HEK293 (cell line): ENCODE results near the gene OR2F1.

Experiments used
- CTCF ChIA-PET: fragments of 350-600 bp; formaldehyde crosslinking; extraction: SDS; loops from one replicate; lab custom pipeline; 2021; ENCODE audit warnings: antibody characterized with exemption; lab: Yijun Ruan, JAX
- POLR2A ChIA-PET: fragments of 300-600 bp; formaldehyde crosslinking; extraction: SDS; loops from one replicate; lab custom pipeline; 2020; ENCODE audit warnings: antibody characterized with exemption, inconsistent platforms; lab: Yijun Ruan, JAX
- H3K27ac ChIP-seq: fragments of 200-500 bp; sonication (Bioruptor generic); 2 replicates; pipeline ENCODE4 v1.5.1; 2014; ENCODE audit warnings: low read depth, low read length, control low read depth, inconsistent platforms; ENCODE audit errors: extremely low read depth
- H3K36me3 ChIP-seq, 2 experiments: fragments of 200-500 bp in 1 of 2; sonication (Bioruptor generic) in 1 of 2; 1 replicate in 1 of 2; 2 replicates in 1 of 2; pipeline ENCODE4 v1.5.1; 2014 to 2017; ENCODE audit warnings: inconsistent platforms in 2 of 2, low read length in 2 of 2; ENCODE audit not compliant: control insufficient read depth in 2 of 2, insufficient read depth in 1 of 2
- H3K4me1 ChIP-seq: fragments of 200-500 bp; sonication (Bioruptor generic); 2 replicates; pipeline ENCODE4 v1.5.1; 2014; ENCODE audit warnings: mild to moderate bottlenecking, low read length, inconsistent platforms; ENCODE audit not compliant: control insufficient read depth, insufficient read depth
- H3K4me3 ChIP-seq: 2 replicates; pipeline ENCODE4 v1.5.1; 2011; ENCODE audit warnings: low read depth, mild to moderate bottlenecking, control low read depth, low read length, moderate library complexity
- H3K9me3 ChIP-seq: fragments of 200-500 bp; sonication (Bioruptor generic); 2 replicates; pipeline ENCODE4 v1.5.1; 2014; ENCODE audit warnings: low read depth, low read length, inconsistent platforms; ENCODE audit not compliant: control insufficient read depth, insufficient read depth
- KLF7 ChIP-seq: fragments of 450-650 bp; formaldehyde crosslinking; IDR thresholded peaks from 2 replicates; pipeline ENCODE4 v1.5.1; 2016; ENCODE audit warnings: missing biosample characterization, missing genetic modification characterization, borderline replicate concordance
- ZFP37 ChIP-seq: fragments of 450-650 bp; formaldehyde crosslinking; IDR thresholded peaks from 2 replicates; pipeline ENCODE4 v1.5.1; 2016; ENCODE audit warnings: missing biosample characterization, missing genetic modification characterization
- ZNF157 ChIP-seq: fragments of 450-650 bp; formaldehyde crosslinking; IDR thresholded peaks from 2 replicates; pipeline ENCODE4 v1.5.1; 2016; ENCODE audit warnings: missing biosample characterization, missing genetic modification characterization
- ZNF175 ChIP-seq: fragments of 450-650 bp; formaldehyde crosslinking; IDR thresholded peaks from 2 replicates; pipeline ENCODE4 v1.5.1; 2016; ENCODE audit warnings: missing biosample characterization, missing genetic modification characterization
- ZNF19 ChIP-seq: fragments of 450-650 bp; formaldehyde crosslinking; IDR thresholded peaks from 2 replicates; pipeline ENCODE4; 2016; ENCODE audit warnings: missing biosample characterization, missing genetic modification characterization, low read depth
- ZNF202 ChIP-seq: fragments of 450-650 bp; formaldehyde crosslinking; IDR thresholded peaks from 2 replicates; pipeline ENCODE4 v1.5.1; 2016; ENCODE audit warnings: missing biosample characterization, missing genetic modification characterization, borderline replicate concordance
- ZNF302 ChIP-seq: fragments of 450-650 bp; formaldehyde crosslinking; IDR thresholded peaks from 2 replicates; pipeline ENCODE4 v1.5.1; 2016; ENCODE audit warnings: missing biosample characterization, missing genetic modification characterization, low read depth
- ZNF335 ChIP-seq: fragments of 450-650 bp; formaldehyde crosslinking; conservative IDR thresholded peaks from 2 replicates; pipeline ENCODE4 v1.5.1; 2016; ENCODE audit warnings: missing biosample characterization, missing genetic modification characterization
- ZNF404 ChIP-seq: fragments of 450-650 bp; formaldehyde crosslinking; IDR thresholded peaks from 2 replicates; pipeline ENCODE4 v1.5.1; 2017; ENCODE audit warnings: missing biosample characterization, missing genetic modification characterization
- ZNF521 ChIP-seq: fragments of 450-650 bp; formaldehyde crosslinking; IDR thresholded peaks from 2 replicates; pipeline ENCODE4 v1.5.1; 2017; ENCODE audit warnings: missing biosample characterization, mild to moderate bottlenecking, missing genetic modification characterization
- ZNF660 ChIP-seq: fragments of 450-650 bp; IDR thresholded peaks from 2 replicates; pipeline ENCODE4 v1.5.1; 2018; ENCODE audit warnings: missing biosample characterization, mild to moderate bottlenecking, missing genetic modification characterization
- ZNF701 ChIP-seq: fragments of 450-650 bp; formaldehyde crosslinking; IDR thresholded peaks from 2 replicates; pipeline ENCODE4 v1.5.1; 2016; ENCODE audit warnings: missing biosample characterization, missing genetic modification characterization
- TF ChIP-seq, protein P1 (sequence below): fragments of 450-650 bp; formaldehyde crosslinking; IDR thresholded peaks from 2 replicates; pipeline ENCODE4 v1.5.1; 2016; ENCODE audit warnings: missing biosample characterization, missing genetic modification characterization
- TF ChIP-seq, protein P2 (sequence below): fragments of 450-650 bp; formaldehyde crosslinking; conservative IDR thresholded peaks from 2 replicates; pipeline ENCODE4 v1.5.1; 2016; ENCODE audit warnings: low read depth, missing biosample characterization, missing genetic modification characterization
- TF ChIP-seq, protein P3 (sequence below): fragments of 450-650 bp; formaldehyde crosslinking; optimal IDR thresholded peaks from 2 replicates; pipeline ENCODE3; 2016; ENCODE audit warnings: missing biosample characterization, mild to moderate bottlenecking, missing genetic modification characterization
- TF ChIP-seq, protein P4 (sequence below): fragments of 450-650 bp; formaldehyde crosslinking; IDR thresholded peaks from 2 replicates; pipeline ENCODE4 v1.5.1; 2016; ENCODE audit warnings: missing biosample characterization, missing genetic modification characterization

Gene OR2F1

DNA sequence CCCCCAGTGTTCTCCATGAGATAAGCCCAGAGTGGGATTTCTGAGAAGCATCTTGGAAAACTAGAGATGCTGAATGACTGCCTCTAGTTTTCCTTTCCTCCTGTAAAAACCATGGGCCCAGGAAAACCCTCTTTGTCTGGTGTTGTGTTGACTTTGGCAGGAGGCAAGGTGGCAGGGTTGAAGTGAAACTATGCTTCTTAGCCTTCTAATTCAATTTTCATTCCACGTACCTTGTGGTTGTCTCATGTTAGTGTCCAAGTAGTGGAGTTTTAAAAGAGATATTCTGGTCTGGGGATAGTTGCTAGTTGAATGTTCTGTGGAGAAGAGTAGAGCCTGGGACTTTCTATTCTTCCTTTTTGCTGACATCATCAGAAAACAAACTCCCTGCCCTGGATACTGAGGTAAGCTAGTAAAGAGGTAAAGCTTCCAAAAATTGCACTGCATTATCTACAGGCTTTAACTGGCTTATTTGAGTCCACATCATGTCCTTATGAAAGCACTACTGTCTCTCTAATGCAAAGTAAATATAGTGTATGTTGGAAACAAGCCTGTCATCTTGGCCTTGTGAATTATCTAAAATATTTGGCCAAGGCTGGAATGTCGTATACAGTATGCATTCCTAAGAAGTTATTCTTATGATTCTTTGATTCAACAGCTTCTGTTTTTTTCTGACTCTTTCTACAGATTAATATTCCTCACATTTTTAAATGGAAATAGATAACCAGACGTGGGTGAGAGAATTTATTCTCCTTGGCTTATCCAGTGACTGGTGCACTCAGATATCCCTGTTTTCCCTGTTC lies 19.9 kb upstream of the OR2F1 start, which contains the start of gene OR2F2:
Gene OR2F2 (plus strand): TSS at position 708 of the 800 bp plus-strand sequence. CDS start 0 bp downstream, at position 708.
- CTCF ChIA-PET = interaction anchor here (0.7 kb wide), 1 partner anchor 694 kb away, joined by 4 read pairs; no protein-coding TSS in a partner anchor
- TF ChIP-seq, protein P1, sequence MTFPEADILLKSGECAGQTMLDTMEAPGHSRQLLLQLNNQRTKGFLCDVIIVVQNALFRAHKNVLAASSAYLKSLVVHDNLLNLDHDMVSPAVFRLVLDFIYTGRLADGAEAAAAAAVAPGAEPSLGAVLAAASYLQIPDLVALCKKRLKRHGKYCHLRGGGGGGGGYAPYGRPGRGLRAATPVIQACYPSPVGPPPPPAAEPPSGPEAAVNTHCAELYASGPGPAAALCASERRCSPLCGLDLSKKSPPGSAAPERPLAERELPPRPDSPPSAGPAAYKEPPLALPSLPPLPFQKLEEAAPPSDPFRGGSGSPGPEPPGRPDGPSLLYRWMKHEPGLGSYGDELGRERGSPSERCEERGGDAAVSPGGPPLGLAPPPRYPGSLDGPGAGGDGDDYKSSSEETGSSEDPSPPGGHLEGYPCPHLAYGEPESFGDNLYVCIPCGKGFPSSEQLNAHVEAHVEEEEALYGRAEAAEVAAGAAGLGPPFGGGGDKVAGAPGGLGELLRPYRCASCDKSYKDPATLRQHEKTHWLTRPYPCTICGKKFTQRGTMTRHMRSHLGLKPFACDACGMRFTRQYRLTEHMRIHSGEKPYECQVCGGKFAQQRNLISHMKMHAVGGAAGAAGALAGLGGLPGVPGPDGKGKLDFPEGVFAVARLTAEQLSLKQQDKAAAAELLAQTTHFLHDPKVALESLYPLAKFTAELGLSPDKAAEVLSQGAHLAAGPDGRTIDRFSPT (tag by site-specific recombination) = no peak
- TF ChIP-seq, protein P2, sequence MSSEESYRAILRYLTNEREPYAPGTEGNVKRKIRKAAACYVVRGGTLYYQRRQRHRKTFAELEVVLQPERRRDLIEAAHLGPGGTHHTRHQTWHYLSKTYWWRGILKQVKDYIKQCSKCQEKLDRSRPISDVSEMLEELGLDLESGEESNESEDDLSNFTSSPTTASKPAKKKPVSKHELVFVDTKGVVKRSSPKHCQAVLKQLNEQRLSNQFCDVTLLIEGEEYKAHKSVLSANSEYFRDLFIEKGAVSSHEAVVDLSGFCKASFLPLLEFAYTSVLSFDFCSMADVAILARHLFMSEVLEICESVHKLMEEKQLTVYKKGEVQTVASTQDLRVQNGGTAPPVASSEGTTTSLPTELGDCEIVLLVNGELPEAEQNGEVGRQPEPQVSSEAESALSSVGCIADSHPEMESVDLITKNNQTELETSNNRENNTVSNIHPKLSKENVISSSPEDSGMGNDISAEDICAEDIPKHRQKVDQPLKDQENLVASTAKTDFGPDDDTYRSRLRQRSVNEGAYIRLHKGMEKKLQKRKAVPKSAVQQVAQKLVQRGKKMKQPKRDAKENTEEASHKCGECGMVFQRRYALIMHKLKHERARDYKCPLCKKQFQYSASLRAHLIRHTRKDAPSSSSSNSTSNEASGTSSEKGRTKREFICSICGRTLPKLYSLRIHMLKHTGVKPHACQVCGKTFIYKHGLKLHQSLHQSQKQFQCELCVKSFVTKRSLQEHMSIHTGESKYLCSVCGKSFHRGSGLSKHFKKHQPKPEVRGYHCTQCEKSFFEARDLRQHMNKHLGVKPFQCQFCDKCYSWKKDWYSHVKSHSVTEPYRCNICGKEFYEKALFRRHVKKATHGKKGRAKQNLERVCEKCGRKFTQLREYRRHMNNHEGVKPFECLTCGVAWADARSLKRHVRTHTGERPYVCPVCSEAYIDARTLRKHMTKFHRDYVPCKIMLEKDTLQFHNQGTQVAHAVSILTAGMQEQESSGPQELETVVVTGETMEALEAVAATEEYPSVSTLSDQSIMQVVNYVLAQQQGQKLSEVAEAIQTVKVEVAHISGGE (tag by site-specific recombination) = no peak
- TF ChIP-seq ZNF660 (tag by site-specific recombination) = no peak
- no peak for TF ChIP-seq ZNF701 (tag by site-specific recombination)
- TF ChIP-seq ZNF521 = no peak
- TF ChIP-seq ZNF157 = no peak
- TF ChIP-seq, protein P3, sequence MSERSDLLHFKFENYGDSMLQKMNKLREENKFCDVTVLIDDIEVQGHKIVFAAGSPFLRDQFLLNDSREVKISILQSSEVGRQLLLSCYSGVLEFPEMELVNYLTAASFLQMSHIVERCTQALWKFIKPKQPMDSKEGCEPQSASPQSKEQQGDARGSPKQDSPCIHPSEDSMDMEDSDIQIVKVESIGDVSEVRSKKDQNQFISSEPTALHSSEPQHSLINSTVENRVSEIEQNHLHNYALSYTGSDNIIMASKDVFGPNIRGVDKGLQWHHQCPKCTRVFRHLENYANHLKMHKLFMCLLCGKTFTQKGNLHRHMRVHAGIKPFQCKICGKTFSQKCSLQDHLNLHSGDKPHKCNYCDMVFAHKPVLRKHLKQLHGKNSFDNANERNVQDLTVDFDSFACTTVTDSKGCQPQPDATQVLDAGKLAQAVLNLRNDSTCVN = no peak
- TF ChIP-seq ZNF202 (tag by site-specific recombination) = no peak
- TF ChIP-seq, protein P4, sequence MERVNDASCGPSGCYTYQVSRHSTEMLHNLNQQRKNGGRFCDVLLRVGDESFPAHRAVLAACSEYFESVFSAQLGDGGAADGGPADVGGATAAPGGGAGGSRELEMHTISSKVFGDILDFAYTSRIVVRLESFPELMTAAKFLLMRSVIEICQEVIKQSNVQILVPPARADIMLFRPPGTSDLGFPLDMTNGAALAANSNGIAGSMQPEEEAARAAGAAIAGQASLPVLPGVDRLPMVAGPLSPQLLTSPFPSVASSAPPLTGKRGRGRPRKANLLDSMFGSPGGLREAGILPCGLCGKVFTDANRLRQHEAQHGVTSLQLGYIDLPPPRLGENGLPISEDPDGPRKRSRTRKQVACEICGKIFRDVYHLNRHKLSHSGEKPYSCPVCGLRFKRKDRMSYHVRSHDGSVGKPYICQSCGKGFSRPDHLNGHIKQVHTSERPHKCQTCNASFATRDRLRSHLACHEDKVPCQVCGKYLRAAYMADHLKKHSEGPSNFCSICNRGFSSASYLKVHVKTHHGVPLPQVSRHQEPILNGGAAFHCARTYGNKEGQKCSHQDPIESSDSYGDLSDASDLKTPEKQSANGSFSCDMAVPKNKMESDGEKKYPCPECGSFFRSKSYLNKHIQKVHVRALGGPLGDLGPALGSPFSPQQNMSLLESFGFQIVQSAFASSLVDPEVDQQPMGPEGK (tag by site-specific recombination) = no peak
- no peak for TF ChIP-seq ZNF404 (tag by site-specific recombination)
- TF ChIP-seq ZFP37 (tag by site-specific recombination) = no peak
- no peak for TF ChIP-seq ZNF175 (tag by site-specific recombination)
- TF ChIP-seq ZNF302 (tag by site-specific recombination) = no peak
- no peak for TF ChIP-seq KLF7
- TF ChIP-seq ZNF19 (tag by site-specific recombination) = no peak
- TF ChIP-seq ZNF335 (tag by site-specific recombination) = no peak
- no peaks in the 10 kb centered on the region for H3K36me3 ChIP-seq
- H3K27ac ChIP-seq = no peak within 1 kb of the TSS
- no peak within 1 kb of the TSS for H3K4me3 ChIP-seq
- POLR2A ChIA-PET = no interaction called here
- H3K9me3 ChIP-seq = no peaks in the 10 kb centered on the region
- H3K4me1 ChIP-seq = no peaks in the 10 kb centered on the region
